Measurements from ENCODE around the gene MMAA.

DNA sequence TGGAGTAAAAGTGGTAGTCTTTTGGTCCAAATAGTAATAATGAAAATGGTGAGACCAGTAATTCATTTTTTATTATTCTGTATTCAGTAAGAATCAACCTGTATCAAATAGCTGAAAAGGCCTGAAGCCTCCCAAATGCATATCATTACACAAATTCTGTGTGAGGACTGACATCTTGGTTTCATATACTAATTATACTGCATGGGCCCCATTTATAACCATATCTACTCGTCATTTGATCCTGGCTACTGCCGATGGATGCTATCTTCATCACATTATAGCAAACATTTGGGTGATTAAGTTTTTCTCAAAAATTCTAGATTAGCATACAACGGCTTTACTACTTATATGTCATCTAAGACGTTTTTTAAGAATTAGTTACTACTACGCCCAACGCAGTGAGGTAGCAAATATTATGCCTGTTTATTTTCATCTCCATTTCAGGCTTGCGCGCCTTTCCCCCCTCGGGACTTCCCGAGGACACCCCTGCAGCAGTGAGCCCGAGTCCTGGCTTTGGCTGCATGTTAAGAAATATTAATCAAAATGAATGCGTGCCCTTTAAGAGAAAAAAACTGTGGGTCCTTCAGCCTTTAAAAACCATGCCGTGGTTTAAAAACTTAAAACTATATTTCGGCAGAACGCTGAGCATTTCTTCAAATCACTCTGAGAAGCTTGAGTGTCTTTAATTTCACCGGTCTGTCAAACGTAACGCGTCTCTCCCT lies 814 bp upstream of the MMAA start:
- no peak for TF ChIP-seq EZH2 (IDR thresholded peaks at IDR 0.05)
- no peak for TF ChIP-seq POLR2AphosphoS5 (IDR thresholded peaks at IDR 0.05; ENCODE audit: borderline replicate concordance, low read depth, low read length)
- no peak for TF ChIP-seq FOXP2 (optimal IDR thresholded peaks at IDR 0.05; ENCODE audit: control extremely low read depth, extremely low read length, insufficient read depth)
